LNCaP clone FGC (cell line): ENCODE data around the gene PRR12.

Experiments
- DNase-seq: peaks from one replicate; pipeline ENCODE4 v3.0.0-alpha.2; 2011; ENCODE audit warnings: low read depth
- H3K4me3 ChIP-seq: 2 replicates; pipeline ENCODE4 v1.5.1; 2011; ENCODE audit warnings: mild to moderate bottlenecking, low read depth, low read length, control low read depth
- CTCF ChIP-seq: IDR thresholded peaks from 2 replicates; pipeline ENCODE4 v1.5.1; 2012; ENCODE audit warnings: mild to moderate bottlenecking; ENCODE audit not compliant: control insufficient read depth, insufficient read depth; ENCODE audit errors: extremely low read depth

PRR12 gene

GRCh38 chr19:49580264-49581006 is 10.5 kb upstream of the PRR12 start, which contains the start of gene NOSIP:
Gene NOSIP, minus strand, starts transcription at chr19:49580556. Its CDS starts 19,865 bp downstream, at chr19:49560691.
- no peak for TF ChIP-seq CTCF
- H3K4me3 ChIP-seq: peak within 1 kb of the TSS; percentile 87
- peak; percentile 91 for DNase-seq

GRCh38 chr19:49581007-49581508 is 9.9 kb upstream of the PRR12 start, which contains the start of gene PRRG2:
Gene PRRG2, plus strand, starts transcription at chr19:49581316. Its CDS starts 1,904 bp downstream, at chr19:49583220.
- TF ChIP-seq CTCF: no peak
- peak within 1 kb of the TSS; percentile 87 for H3K4me3 ChIP-seq
- no peak for DNase-seq

GRCh38 chr19:49583239-49583638 is 7.7 kb upstream of the PRR12 start:
- DNase-seq: no peak
- TF ChIP-seq CTCF: no peak
- no peak overlapping the region for H3K4me3 ChIP-seq

GRCh38 chr19:49585023-49585422 is 6.0 kb upstream of the PRR12 start:
- H3K4me3 ChIP-seq: no peak overlapping the region
- no peak for DNase-seq
- TF ChIP-seq CTCF: no peak

GRCh38 chr19:49587227-49587626 is 3.8 kb upstream of the PRR12 start:
- no peak for TF ChIP-seq CTCF
- no peak overlapping the region for H3K4me3 ChIP-seq
- no peak for DNase-seq

GRCh38 chr19:49588365-49589122 is 2.4 kb upstream of the PRR12 start:
- no peak for TF ChIP-seq CTCF
- no peak overlapping the region for H3K4me3 ChIP-seq
- DNase-seq: no peak
